HG02642 (cell line): ENCODE data around the gene CACNA2D2.

Experiments
- ATAC-seq: cut with Tn5 transposase; IDR thresholded peaks from one replicate; pipeline ENCODE4 v1.9.1; 2021; ENCODE audit warnings: mild to moderate bottlenecking; ENCODE audit not compliant: unreplicated experiment, poor library complexity

The CACNA2D2 gene

GRCh38 chr3:50470658-50471057, 32.8 kb downstream of the CACNA2D2 start:
- ATAC-seq = no peak

DNA sequence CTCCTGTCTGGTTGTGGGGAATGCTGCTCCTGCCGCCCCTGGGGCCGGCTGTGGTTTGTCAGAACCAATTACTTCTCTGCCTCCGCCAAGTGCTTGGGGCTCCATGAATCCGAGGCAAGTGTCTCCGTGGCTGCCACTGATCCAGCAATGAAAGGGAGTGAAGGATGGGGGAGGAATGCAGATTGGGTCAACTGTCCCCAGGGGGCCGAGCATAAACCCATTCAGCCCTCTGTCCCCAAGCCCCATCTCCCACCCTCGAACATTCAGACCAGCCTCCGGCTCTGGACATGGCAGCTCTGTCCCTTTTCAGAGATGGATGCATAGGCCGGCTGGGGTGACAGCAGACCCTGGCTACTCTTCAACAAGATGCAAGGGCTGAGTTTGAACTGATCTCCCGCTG, 35.5 kb downstream of the CACNA2D2 start:
- no peak for ATAC-seq

DNA sequence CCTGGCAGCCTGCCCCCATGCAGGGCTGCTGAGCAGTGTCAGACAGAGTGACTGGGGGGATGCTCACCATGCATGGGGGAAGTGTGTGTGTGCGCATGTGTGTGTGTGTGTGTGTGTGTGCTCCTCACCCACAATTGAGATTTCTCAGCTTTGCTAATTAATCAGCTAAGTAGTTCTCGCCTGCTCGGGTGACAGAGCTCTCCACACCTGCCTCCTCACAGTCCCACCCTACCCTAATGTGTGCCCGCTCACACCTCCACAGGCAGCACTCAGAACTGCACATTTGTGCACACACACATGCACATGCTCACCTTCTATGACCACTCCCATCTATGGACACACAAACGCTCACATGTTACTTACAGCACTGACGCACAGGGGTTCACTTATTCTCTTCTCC, 37.3 kb downstream of the CACNA2D2 start:
- ATAC-seq = no peak

GRCh38 chr3:50464569-50464968, 38.9 kb downstream of the CACNA2D2 start:
- no peak for ATAC-seq

DNA sequence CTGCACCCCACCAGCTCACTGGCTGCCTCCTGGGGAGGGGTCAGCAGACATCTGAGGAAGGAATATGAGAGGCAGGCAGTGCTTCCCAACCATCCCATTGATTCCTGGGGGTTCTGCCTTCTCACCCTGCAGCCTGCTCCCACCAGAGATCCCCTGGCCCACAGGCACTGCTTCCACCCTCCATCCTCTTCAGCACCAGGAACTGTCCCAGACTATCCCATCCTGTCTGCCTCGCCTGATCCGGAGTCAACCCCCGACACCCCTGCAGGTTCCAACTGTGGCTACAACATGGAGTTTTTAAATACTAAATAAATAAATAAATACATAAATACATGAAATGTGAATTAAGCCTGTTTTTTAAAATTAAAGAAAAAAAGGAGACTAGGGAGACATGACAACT, 43.6 kb downstream of the CACNA2D2 start:
- ATAC-seq = no peak

DNA sequence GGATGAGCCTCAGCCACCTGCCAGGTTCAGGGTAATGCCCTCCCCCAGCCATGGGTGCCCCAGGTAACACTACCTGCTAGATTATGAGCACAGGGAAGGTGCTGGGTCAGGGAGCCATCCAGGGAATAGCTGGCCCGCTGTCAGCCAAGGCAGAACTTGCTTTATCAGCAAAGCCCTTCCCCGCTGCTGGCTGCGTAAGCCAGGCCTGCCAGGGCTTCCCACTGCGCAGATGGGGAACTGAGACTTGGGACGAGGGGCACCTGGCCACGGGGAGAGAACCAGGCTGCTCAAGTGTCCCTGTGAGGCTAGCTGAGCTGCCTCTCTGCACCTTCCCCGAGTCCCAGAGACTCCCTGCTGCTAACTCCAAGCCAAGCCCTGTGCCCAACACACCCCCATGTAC, 45.4 kb downstream of the CACNA2D2 start:
- no peak for ATAC-seq

DNA sequence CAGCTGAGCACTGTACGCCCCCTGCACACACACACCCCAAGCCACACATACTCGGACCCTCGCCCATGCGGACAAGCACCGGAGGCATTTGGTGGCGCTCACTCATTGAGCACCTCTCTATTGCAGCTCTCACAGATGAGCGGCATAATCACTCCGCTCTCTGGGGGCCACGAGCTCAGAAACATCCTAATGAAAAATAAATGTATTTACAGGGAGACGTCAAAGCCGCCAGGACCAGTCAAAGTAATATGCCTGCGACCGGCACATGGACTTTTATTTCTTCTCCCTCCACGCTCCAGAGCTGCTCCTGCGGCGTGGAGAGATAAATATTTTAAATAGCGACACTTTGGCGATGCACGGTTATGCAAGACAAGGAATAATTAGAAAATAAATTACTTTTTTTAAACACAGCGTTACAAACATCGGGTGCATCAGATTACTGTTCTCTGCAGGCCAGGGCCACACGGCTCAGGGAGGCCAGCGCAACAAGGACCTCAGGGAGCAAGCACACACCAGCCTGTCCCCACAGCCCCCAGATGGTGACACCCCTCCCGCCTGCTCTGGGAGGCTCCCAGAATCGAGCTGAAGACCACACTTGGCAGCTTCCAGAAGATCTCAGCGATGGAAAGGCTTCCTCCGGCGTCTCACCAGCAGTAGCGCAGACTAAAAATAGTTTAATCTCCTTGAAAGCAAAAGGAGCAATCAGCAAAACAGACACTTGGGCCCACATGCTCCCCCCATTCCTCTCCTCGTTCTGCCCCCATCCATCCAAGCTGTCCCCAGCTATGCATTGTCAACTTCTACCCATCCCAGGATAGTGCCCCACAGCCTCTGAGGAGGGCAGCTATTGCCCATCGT, 48.0 kb downstream of the CACNA2D2 start:
- ATAC-seq = no peak

DNA sequence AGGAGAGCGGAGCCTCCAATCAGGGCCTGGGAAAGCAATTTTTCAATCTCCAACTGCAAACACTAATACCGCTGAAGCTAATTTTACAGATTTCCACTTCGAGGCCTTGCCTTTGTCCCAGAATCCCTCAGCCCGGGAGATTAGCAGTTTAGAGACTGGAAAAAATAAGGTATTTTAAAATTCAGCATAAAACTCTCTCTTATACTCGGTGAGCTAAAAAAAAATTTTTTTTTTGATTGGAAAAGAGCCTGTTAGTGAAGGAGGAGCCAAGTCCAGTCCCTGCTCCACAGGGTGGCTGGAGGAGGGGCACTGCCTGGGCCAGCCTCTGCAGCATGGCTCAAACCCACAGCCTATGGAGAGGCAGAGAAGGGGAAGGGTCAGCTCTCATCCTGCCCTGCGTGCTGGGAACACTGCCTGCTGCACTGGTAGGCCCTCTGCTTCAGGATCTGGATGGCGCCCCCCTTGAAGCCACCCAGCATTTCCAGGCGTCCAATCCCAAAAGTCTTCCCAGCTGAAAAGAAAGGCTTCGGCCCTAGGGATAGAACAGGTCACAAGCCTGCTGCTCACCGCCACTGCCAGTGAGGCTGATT, 48.9 kb downstream of the CACNA2D2 start:
- no peak for ATAC-seq

GRCh38 chr3:50453907-50454306, 49.5 kb downstream of the CACNA2D2 start:
- ATAC-seq = no peak

DNA sequence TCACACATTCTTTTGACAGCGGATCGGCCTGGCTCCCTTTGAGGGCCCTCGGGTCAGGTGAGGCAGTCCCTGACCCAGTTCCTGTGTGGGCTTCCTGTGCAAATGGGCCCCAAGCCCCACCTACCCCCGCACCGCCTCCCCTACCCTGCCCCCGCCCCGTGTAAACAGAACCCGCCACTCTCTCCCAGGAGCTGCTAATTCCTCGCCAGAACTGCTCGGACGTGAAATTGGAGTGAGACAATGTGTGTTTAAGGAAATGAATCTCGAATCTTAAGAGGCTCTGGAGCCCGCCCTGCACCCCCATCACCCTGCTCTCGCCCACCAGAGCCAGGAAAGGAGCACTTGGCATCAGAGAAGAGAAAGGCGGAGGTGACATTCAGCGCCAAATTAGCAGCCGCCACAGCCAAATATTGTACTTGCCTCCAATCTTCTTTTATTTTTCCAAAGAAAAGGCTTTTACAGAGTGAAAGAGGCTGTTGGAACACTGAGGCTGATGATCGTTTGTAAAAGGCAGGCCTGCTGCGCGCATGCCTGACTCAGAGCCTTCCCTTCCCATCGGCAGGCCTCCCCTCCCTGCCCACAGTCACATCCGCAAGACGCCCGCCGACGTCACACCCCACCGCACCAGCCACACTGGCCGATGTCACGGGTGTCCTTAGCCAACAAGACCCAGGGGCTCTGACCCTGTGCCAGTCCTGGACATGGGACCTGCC, 53.1 kb downstream of the CACNA2D2 start:
- ATAC-seq = no peak

GRCh38 chr3:50448752-50449539, 54.5 kb downstream of the CACNA2D2 start:
- ATAC-seq = no peak

GRCh38 chr3:50447290-50447840, 56.1 kb downstream of the CACNA2D2 start:
- ATAC-seq = no peak

- no peak for ATAC-seq
Observed at GRCh38 chr3:50445919-50446318, 57.5 kb downstream of the CACNA2D2 start.

- ATAC-seq = no peak
Observed at GRCh38 chr3:50444782-50445181, 58.7 kb downstream of the CACNA2D2 start.

DNA sequence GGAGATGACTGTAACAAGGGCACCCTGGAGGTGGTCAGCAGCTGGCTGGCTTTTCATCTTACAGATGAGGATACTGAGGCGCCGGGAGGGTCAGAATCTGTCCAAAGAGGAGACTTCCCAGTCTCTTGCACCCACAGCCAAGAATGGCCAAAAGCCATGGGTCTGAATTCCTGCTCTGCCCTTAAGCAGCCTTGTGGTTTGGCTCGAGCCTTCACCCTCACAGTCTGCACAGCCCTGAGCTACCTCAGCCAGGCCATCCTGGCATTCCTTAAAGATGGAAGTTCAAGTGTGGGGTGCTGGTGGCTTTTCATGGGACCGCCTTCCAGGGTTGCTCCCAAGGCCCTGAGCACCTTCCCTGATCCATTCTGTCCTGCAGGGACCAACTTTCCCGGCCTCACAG, 59.2 kb downstream of the CACNA2D2 start:
- ATAC-seq = no peak

- ATAC-seq = no peak
Observed at GRCh38 chr3:50442945-50443579, 60.4 kb downstream of the CACNA2D2 start.

- ATAC-seq = no peak
Observed at GRCh38 chr3:50441424-50442217, 61.8 kb downstream of the CACNA2D2 start.

GRCh38 chr3:50436114-50436674, 67.2 kb downstream of the CACNA2D2 start:
- ATAC-seq = peak; percentile 58
